ENCODE results near the gene TMEM132C. TPM values are rescaled to one million over a fixed set of nuclear protein-coding genes. Genes with fewer than 3 reads are reported as not detected.

TMEM132C gene
- total RNA-seq, 1 experiment from 2014 or later: not detected

DNA sequence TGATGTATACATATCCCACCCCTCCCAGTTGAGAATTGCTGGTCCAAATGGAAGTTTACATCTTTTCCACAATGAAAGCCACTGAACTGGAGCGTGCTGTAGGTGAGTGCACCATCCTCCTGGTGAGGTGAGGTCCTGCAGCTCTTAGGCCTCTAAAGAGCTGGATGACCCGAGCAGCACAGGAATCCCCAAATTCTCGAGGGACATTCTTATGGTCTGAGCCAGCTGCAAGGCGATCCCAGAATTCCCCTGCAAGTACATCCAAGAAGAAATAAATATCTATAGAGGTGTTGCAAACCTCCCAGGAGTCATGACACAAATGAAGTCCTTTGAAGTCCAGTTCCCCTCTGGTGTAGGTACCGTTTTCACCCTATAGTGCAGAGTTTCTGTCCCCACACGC lies 24.0 kb downstream of the TMEM132C start:
- Mint-ChIP-seq H3K9me3 (peaks cover 86% of the 10 kb centered on the region), H3K36me3 (peaks cover 82% of the 10 kb centered on the region), H3K4me3 (no peak overlapping the region), H3K27me3 (ENCODE audit: low read depth) (peaks cover 5% of the 10 kb centered on the region; the same call in 1 of the 2 replicates), H3K4me1 (no peaks in the 10 kb centered on the region), H3K27ac (no peak overlapping the region)
- ATAC-seq: no peak
- no peak for DNase-seq (ENCODE audit: low spot score)
- ChIA-PET CTCF (no interaction called here), POLR2A (no interaction called here)
- TF ChIP-seq OVOL2 (CRISPR knock-in tag; IDR thresholded peaks at IDR 0.05; ENCODE audit: borderline replicate concordance) (no peak), GABPB1 (CRISPR knock-in tag; IDR thresholded peaks at IDR 0.05) (no peak), IRF2 (CRISPR knock-in tag; IDR thresholded peaks at IDR 0.05; ENCODE audit: borderline replicate concordance, low read depth) (no peak), SOX15 (CRISPR knock-in tag; IDR thresholded peaks at IDR 0.05) (no peak), FOXK1 (CRISPR knock-in tag; IDR thresholded peaks at IDR 0.05) (no peak), KAT7 (CRISPR knock-in tag; IDR thresholded peaks at IDR 0.05; ENCODE audit: borderline replicate concordance) (no peak), ZNF138 (CRISPR knock-in tag; conservative IDR thresholded peaks at IDR 0.05) (no peak), RORB (CRISPR knock-in tag; IDR thresholded peaks at IDR 0.05) (no peak), PRRX2 (CRISPR knock-in tag; IDR thresholded peaks at IDR 0.05) (no peak), ZNF232 (CRISPR knock-in tag; IDR thresholded peaks at IDR 0.05) (no peak)
- TF ChIP-seq, protein P1, sequence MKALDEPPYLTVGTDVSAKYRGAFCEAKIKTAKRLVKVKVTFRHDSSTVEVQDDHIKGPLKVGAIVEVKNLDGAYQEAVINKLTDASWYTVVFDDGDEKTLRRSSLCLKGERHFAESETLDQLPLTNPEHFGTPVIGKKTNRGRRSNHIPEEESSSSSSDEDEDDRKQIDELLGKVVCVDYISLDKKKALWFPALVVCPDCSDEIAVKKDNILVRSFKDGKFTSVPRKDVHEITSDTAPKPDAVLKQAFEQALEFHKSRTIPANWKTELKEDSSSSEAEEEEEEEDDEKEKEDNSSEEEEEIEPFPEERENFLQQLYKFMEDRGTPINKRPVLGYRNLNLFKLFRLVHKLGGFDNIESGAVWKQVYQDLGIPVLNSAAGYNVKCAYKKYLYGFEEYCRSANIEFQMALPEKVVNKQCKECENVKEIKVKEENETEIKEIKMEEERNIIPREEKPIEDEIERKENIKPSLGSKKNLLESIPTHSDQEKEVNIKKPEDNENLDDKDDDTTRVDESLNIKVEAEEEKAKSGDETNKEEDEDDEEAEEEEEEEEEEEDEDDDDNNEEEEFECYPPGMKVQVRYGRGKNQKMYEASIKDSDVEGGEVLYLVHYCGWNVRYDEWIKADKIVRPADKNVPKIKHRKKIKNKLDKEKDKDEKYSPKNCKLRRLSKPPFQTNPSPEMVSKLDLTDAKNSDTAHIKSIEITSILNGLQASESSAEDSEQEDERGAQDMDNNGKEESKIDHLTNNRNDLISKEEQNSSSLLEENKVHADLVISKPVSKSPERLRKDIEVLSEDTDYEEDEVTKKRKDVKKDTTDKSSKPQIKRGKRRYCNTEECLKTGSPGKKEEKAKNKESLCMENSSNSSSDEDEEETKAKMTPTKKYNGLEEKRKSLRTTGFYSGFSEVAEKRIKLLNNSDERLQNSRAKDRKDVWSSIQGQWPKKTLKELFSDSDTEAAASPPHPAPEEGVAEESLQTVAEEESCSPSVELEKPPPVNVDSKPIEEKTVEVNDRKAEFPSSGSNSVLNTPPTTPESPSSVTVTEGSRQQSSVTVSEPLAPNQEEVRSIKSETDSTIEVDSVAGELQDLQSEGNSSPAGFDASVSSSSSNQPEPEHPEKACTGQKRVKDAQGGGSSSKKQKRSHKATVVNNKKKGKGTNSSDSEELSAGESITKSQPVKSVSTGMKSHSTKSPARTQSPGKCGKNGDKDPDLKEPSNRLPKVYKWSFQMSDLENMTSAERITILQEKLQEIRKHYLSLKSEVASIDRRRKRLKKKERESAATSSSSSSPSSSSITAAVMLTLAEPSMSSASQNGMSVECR (CRISPR knock-in tag; IDR thresholded peaks at IDR 0.05; ENCODE audit: borderline replicate concordance): no peak
- TF ChIP-seq, protein P2, sequence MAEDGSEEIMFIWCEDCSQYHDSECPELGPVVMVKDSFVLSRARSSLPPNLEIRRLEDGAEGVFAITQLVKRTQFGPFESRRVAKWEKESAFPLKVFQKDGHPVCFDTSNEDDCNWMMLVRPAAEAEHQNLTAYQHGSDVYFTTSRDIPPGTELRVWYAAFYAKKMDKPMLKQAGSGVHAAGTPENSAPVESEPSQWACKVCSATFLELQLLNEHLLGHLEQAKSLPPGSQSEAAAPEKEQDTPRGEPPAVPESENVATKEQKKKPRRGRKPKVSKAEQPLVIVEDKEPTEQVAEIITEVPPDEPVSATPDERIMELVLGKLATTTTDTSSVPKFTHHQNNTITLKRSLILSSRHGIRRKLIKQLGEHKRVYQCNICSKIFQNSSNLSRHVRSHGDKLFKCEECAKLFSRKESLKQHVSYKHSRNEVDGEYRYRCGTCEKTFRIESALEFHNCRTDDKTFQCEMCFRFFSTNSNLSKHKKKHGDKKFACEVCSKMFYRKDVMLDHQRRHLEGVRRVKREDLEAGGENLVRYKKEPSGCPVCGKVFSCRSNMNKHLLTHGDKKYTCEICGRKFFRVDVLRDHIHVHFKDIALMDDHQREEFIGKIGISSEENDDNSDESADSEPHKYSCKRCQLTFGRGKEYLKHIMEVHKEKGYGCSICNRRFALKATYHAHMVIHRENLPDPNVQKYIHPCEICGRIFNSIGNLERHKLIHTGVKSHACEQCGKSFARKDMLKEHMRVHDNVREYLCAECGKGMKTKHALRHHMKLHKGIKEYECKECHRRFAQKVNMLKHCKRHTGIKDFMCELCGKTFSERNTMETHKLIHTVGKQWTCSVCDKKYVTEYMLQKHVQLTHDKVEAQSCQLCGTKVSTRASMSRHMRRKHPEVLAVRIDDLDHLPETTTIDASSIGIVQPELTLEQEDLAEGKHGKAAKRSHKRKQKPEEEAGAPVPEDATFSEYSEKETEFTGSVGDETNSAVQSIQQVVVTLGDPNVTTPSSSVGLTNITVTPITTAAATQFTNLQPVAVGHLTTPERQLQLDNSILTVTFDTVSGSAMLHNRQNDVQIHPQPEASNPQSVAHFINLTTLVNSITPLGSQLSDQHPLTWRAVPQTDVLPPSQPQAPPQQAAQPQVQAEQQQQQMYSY (CRISPR knock-in tag; IDR thresholded peaks at IDR 0.05): no peak
- TF ChIP-seq, protein P3, sequence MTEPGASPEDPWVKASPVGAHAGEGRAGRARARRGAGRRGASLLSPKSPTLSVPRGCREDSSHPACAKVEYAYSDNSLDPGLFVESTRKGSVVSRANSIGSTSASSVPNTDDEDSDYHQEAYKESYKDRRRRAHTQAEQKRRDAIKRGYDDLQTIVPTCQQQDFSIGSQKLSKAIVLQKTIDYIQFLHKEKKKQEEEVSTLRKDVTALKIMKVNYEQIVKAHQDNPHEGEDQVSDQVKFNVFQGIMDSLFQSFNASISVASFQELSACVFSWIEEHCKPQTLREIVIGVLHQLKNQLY (CRISPR knock-in tag; IDR thresholded peaks at IDR 0.05): no peak
- TF ChIP-seq, protein P4, sequence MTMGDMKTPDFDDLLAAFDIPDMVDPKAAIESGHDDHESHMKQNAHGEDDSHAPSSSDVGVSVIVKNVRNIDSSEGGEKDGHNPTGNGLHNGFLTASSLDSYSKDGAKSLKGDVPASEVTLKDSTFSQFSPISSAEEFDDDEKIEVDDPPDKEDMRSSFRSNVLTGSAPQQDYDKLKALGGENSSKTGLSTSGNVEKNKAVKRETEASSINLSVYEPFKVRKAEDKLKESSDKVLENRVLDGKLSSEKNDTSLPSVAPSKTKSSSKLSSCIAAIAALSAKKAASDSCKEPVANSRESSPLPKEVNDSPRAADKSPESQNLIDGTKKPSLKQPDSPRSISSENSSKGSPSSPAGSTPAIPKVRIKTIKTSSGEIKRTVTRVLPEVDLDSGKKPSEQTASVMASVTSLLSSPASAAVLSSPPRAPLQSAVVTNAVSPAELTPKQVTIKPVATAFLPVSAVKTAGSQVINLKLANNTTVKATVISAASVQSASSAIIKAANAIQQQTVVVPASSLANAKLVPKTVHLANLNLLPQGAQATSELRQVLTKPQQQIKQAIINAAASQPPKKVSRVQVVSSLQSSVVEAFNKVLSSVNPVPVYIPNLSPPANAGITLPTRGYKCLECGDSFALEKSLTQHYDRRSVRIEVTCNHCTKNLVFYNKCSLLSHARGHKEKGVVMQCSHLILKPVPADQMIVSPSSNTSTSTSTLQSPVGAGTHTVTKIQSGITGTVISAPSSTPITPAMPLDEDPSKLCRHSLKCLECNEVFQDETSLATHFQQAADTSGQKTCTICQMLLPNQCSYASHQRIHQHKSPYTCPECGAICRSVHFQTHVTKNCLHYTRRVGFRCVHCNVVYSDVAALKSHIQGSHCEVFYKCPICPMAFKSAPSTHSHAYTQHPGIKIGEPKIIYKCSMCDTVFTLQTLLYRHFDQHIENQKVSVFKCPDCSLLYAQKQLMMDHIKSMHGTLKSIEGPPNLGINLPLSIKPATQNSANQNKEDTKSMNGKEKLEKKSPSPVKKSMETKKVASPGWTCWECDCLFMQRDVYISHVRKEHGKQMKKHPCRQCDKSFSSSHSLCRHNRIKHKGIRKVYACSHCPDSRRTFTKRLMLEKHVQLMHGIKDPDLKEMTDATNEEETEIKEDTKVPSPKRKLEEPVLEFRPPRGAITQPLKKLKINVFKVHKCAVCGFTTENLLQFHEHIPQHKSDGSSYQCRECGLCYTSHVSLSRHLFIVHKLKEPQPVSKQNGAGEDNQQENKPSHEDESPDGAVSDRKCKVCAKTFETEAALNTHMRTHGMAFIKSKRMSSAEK (CRISPR knock-in tag; IDR thresholded peaks at IDR 0.05; ENCODE audit: borderline replicate concordance): no peak
- TF ChIP-seq, protein P5, sequence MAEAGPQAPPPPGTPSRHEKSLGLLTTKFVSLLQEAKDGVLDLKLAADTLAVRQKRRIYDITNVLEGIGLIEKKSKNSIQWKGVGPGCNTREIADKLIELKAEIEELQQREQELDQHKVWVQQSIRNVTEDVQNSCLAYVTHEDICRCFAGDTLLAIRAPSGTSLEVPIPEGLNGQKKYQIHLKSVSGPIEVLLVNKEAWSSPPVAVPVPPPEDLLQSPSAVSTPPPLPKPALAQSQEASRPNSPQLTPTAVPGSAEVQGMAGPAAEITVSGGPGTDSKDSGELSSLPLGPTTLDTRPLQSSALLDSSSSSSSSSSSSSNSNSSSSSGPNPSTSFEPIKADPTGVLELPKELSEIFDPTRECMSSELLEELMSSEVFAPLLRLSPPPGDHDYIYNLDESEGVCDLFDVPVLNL (CRISPR knock-in tag; IDR thresholded peaks at IDR 0.05; ENCODE audit: borderline replicate concordance, low read depth): no peak
- TF ChIP-seq, protein P6, sequence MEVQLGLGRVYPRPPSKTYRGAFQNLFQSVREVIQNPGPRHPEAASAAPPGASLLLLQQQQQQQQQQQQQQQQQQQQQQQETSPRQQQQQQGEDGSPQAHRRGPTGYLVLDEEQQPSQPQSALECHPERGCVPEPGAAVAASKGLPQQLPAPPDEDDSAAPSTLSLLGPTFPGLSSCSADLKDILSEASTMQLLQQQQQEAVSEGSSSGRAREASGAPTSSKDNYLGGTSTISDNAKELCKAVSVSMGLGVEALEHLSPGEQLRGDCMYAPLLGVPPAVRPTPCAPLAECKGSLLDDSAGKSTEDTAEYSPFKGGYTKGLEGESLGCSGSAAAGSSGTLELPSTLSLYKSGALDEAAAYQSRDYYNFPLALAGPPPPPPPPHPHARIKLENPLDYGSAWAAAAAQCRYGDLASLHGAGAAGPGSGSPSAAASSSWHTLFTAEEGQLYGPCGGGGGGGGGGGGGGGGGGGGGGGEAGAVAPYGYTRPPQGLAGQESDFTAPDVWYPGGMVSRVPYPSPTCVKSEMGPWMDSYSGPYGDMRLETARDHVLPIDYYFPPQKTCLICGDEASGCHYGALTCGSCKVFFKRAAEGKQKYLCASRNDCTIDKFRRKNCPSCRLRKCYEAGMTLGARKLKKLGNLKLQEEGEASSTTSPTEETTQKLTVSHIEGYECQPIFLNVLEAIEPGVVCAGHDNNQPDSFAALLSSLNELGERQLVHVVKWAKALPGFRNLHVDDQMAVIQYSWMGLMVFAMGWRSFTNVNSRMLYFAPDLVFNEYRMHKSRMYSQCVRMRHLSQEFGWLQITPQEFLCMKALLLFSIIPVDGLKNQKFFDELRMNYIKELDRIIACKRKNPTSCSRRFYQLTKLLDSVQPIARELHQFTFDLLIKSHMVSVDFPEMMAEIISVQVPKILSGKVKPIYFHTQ (CRISPR knock-in tag; IDR thresholded peaks at IDR 0.05): no peak
- TF ChIP-seq, protein P7, sequence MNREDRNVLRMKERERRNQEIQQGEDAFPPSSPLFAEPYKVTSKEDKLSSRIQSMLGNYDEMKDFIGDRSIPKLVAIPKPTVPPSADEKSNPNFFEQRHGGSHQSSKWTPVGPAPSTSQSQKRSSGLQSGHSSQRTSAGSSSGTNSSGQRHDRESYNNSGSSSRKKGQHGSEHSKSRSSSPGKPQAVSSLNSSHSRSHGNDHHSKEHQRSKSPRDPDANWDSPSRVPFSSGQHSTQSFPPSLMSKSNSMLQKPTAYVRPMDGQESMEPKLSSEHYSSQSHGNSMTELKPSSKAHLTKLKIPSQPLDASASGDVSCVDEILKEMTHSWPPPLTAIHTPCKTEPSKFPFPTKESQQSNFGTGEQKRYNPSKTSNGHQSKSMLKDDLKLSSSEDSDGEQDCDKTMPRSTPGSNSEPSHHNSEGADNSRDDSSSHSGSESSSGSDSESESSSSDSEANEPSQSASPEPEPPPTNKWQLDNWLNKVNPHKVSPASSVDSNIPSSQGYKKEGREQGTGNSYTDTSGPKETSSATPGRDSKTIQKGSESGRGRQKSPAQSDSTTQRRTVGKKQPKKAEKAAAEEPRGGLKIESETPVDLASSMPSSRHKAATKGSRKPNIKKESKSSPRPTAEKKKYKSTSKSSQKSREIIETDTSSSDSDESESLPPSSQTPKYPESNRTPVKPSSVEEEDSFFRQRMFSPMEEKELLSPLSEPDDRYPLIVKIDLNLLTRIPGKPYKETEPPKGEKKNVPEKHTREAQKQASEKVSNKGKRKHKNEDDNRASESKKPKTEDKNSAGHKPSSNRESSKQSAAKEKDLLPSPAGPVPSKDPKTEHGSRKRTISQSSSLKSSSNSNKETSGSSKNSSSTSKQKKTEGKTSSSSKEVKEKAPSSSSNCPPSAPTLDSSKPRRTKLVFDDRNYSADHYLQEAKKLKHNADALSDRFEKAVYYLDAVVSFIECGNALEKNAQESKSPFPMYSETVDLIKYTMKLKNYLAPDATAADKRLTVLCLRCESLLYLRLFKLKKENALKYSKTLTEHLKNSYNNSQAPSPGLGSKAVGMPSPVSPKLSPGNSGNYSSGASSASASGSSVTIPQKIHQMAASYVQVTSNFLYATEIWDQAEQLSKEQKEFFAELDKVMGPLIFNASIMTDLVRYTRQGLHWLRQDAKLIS (CRISPR knock-in tag; IDR thresholded peaks at IDR 0.05; ENCODE audit: borderline replicate concordance): no peak

All from WTC11 (cell line).